HG03159 (cell line): ENCODE measurements around the gene SLC25A22.

Experiments used
- ATAC-seq: cut with Tn5 transposase; IDR thresholded peaks from one replicate; pipeline ENCODE4 v1.9.1; 2021; ENCODE audit warnings: mild to moderate bottlenecking, moderate library complexity; ENCODE audit not compliant: unreplicated experiment

The SLC25A22 gene

DNA sequence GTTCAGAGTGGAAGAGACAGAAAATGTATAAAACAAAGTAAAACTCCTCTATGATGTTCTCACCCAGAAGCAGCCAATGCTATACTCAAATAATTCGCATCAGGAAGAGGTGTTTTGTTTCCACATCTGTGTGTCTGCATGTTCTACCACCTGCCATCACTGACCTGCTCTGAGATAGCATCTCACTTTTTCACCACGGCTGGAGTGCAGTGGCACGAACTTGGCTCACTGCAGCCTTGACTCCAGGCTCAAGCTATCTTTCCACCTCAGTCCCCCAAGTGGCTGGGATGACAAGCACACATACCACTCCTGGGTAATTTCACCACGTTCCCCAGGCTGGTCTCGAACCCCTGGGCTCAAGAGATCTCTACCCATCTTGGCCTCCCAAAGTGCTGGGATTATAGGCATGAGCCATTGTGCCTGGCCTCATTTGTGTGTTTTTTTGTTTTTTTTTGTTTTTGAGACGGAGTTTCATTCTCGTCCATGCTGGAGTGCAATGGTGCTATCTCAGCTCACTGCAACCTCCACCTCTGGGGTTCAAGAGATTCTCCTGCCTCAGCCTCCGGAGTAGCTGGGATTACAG is 36.5 kb downstream of the SLC25A22 start:
- ATAC-seq: no peak

DNA sequence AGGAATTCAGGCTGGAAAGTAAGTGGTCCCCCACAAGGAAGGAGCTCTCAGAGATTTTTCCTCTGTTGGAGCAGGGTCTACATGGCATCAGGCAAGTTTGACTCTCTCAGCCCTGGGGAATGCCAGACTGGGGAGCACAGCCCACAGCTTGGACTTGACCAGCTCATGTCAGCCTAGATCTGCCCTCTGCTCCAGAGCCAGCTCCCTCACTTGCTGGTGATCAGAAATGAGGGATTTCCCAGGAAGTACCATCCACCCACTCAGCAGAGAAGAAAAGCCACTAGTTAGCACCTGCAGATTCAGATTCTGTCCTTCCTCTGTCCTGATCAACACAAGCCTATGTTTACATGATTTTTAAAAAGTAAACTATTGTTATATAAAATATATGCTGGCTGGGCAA is 37.8 kb downstream of the SLC25A22 start:
- no peak for ATAC-seq

DNA sequence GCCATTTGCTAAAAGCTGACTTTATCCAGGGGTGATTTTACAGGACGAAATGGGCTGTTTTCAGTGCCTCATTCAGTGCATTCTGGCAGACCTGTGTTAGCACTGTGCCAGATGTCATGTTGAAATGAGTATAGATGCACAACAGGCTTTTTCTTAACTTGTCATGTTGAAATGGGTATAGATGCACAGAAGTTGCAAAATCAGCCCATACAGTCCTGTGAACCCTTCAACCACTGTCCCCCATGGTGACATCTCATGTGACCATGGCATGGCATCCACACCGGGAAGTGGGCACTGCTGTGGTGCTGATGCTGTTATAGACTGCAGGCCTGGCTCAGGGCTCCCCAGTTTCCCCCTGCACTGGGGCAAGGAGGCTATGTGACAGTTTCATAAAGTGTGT is 48.4 kb downstream of the SLC25A22 start:
- ATAC-seq: no peak

DNA sequence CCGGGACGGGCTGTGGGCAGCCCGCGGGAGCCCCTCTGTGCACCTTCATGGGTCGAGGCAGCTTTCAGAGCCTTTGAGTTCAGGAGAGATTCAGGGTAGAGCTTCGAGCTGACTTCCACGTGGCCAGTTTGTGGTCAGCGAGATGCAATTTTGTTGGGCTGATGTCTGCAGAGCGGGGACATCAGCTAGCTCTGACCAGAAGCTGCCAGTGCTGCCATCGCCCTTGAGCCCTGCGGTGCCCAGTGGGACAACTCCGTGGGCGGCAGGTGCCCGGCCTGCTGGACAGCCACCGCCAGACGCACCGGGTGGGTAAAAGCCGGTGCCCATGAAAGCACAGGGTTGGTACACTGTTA is 50.1 kb downstream of the SLC25A22 start:
- ATAC-seq: no peak

DNA sequence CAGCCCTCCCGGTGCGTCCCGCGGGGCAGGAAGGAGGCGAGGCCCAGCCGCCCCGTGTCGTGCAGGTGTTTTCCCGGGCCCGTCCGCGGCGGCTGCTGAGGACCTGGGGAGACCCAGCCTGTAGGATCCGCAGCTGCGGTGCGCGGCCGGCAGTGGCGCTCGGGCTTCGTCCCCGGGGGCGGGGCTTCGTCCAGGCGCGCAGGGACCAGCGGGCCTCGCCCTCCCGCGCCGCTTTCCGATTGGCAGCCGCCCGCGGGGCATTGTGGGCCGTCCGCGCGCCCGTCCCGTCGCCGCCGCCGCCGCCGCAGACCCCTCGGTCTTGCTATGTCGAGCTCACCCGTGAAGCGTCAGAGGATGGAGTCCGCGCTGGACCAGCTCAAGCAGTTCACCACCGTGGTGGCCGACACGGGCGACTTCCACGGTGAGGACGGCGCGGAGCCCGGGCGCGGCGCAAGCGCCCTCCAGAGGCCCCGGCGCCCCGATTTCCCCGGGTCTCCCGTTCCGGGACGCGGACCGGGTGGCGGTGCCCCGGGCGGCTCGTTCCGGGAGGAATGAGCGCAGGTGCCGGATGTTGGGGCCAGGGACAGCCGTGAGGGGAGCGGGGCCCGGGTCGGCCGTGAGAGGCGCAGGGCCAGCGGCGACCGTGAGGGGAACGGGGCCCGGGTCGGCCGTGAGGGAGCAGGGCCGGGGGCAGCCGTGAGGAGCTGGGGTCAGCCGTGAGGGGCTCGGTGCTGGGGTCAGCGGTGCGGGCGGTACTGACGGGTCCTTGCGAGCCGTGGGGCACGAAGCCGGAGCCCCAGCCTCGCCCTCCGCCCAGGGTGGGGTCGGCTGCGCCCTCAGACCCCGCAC is 50.7 kb downstream of the SLC25A22 start, which contains the start of gene TALDO1:
TSS of gene TALDO1 (plus strand) at position 307 of the 849 bp plus-strand sequence. CDS start at position 325, 18 bp downstream.
- ATAC-seq: peak; percentile 84

DNA sequence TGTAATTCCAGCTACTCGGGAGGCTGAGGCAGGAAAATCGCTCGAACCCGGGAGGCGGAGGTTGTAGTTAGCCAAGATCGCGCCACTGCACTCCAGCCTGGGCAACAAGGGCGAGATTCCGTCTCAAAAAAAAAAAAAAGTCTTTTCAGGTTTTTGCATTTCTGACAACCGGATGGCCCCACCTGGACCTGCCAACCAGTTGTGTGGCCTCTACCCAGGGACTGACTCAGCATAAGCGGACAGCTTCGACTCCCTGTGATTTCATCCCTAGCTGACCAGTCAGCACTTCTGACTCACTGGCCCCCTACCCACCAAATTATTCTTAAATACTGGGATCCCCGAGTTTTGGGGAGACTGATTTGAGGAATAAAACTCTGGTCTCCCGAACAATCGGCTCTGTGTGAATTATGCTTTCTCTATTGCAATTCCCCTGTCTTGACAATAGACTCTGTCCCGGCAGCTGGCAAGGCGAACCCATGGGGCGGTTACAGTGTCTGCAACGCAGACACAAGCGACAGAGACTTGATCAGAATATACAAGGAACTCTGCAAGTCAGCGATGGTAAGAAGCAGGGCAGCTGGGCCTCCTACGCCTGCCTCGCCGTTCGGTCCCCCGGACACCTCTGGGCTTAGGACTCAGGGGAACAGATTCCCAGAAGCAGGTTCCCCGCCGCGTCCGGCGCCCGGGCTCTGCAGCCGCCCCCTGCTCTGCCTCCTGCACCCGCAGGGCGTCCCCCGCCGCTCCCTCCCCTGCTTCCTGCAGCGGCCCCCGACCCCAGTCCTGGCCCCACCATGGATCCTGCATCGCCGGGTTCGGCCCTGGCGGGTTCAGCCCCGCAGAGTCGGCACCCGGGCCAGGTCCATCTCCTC is 51.6 kb downstream of the SLC25A22 start:
- ATAC-seq: peak; percentile 24

DNA sequence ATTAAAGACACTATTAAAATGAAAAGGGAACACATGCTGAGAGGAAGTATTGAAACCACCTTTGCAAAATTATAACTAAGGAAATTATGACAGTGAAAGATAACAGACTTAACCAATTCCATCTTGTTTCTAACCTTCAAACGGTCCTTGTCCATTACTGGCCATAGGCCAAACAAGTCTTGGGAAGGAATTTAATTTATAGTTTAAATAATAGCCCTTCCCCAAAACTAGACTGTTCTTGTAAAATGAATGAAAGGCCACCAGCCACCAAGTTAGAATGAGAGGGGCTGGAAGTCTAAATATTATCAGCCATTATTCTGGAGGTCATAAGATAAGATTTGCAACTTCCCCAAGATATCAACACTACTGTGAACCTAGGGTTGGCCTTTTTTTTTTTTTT is 52.7 kb downstream of the SLC25A22 start:
- no peak for ATAC-seq

DNA sequence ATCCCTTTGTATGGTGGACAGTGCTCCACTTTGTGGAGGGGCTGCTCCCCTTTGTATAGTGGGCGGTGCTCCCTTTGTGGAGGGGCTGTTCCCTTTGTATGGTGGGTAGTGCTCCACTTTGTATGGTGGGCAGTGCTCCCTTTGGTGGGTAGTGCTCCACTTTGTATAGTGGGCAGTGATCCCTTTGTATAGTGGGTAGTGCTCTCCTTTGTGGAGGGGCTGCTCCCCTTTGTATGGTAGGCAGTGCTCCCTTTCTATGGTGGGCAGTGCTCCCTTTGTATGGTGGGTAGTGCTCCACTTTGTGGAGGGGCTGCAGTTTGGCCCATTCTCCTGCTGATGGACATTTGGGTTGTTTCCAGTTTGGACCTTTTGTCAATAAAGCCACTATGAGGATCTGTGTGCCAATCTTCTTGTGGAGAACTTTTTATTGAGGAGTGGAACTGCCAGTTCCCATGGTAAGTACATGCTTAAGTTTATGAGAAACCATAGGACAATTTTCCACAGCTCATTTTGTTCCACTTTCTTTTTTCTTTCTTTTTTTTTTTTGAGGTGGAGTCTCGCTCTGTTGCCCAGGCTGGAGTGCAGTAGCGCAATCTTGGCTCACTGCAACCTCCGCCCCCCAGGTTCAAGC is 55.4 kb downstream of the SLC25A22 start:
- no peak for ATAC-seq

DNA sequence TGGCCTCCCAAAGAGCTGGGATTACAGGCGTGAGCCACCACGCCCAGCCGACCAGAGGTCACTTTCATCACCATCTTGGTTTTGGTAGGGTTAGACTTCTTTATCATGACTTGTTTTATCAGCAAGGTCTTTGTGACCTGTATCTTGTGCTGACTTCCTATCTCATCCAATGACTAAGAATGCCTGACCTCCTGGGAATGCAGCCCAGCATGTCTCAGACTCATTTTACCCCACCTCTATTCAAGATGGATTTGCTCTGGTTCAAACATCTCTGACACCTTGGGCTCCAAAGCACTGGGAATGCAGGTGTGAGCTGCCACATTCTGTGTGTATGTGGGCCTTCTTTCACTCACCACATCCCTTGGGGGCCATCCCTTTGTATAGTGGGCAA is 55.9 kb downstream of the SLC25A22 start:
- ATAC-seq: no peak
